ELF-1 (cell line): ENCODE measurements around the gene ZC3H7B.

Experiments
- DNase-seq: peaks from one replicate; pipeline ENCODE4 v3.0.0-alpha.2; 2016; ENCODE audit warnings: low read depth, low spot score

The ZC3H7B gene

GRCh38 chr22:41324821-41325528 is 23.6 kb downstream of the ZC3H7B start:
- no peak for DNase-seq

- DNase-seq = no peak
Measured at GRCh38 chr22:41327124-41327523, 25.8 kb downstream of the ZC3H7B start.

- DNase-seq = no peak
Measured at GRCh38 chr22:41330169-41330568, 28.8 kb downstream of the ZC3H7B start.

GRCh38 chr22:41332217-41332939 is 31.1 kb downstream of the ZC3H7B start:
- DNase-seq = no peak

GRCh38 chr22:41333806-41334205 is 32.5 kb downstream of the ZC3H7B start:
- DNase-seq = peak; percentile 19

- no peak for DNase-seq
Measured at GRCh38 chr22:41334215-41334614, 32.9 kb downstream of the ZC3H7B start.

GRCh38 chr22:41334951-41335635 is 33.8 kb downstream of the ZC3H7B start:
- DNase-seq = no peak

GRCh38 chr22:41338614-41339212 is 37.4 kb downstream of the ZC3H7B start:
- DNase-seq = no peak

- DNase-seq = no peak
Measured at GRCh38 chr22:41339823-41340222, 38.5 kb downstream of the ZC3H7B start.

- no peak for DNase-seq
Measured at GRCh38 chr22:41340357-41340756, 39.0 kb downstream of the ZC3H7B start.

- DNase-seq = no peak
Measured at GRCh38 chr22:41341012-41341411, 39.7 kb downstream of the ZC3H7B start.

GRCh38 chr22:41341990-41342389 is 40.7 kb downstream of the ZC3H7B start:
- no peak for DNase-seq

- DNase-seq = no peak
Measured at GRCh38 chr22:41343300-41343699, 42.0 kb downstream of the ZC3H7B start.

GRCh38 chr22:41343717-41344116 is 42.4 kb downstream of the ZC3H7B start:
- DNase-seq = no peak

- no peak for DNase-seq
Measured at GRCh38 chr22:41344189-41344788, 43.0 kb downstream of the ZC3H7B start.

- DNase-seq = no peak
Measured at GRCh38 chr22:41345807-41346335, 44.5 kb downstream of the ZC3H7B start.

GRCh38 chr22:41347066-41347859 is 45.9 kb downstream of the ZC3H7B start:
- DNase-seq = no peak

- no peak for DNase-seq
Measured at GRCh38 chr22:41348964-41349484, 47.7 kb downstream of the ZC3H7B start.

GRCh38 chr22:41350087-41350486 is 48.8 kb downstream of the ZC3H7B start:
- no peak for DNase-seq

GRCh38 chr22:41351011-41351410 is 49.7 kb downstream of the ZC3H7B start:
- no peak for DNase-seq
